GM19372 (cell line): ENCODE results near the gene CD1E.
"Not testable (repeated sequence)": the region's sequence is repeated elsewhere in the genome, so short reads cannot be mapped to it uniquely, and the experiment has no call there.

Source experiments
- ATAC-seq: cut with Tn5 transposase; IDR thresholded peaks from one replicate; pipeline ENCODE4 v1.9.1; 2021; ENCODE audit warnings: mild to moderate bottlenecking, low read depth, moderate library complexity; ENCODE audit not compliant: unreplicated experiment

Gene CD1E

GRCh38 chr1:158357441-158357840, 3.7 kb downstream of the CD1E start:
- no peak for ATAC-seq

GRCh38 chr1:158362482-158362881, 8.8 kb downstream of the CD1E start:
- ATAC-seq: no peak

DNA sequence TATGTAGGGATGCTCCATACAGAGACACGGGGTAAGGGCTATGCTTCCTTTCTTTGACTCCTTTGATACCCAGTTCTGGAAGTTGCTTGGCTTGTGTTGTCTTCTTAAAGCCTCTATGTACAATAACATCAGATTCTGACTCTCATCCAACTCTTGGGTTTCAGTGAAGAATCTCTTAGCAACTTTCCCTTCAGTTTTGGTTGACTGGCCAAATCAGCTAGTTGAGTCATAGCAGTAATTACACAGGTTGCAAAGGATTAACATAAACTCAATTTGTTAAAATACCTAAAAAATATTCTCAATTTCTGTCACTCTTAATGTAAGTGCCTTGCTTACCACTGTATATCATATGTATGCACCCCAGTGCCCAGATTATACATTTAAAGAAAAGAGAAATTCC, 9.2 kb downstream of the CD1E start:
- ATAC-seq: no peak

- ATAC-seq: no peak
Observed at GRCh38 chr1:158366783-158367182, 13.1 kb downstream of the CD1E start.

GRCh38 chr1:158371188-158371953, 17.7 kb downstream of the CD1E start:
- ATAC-seq: peak; percentile 88

DNA sequence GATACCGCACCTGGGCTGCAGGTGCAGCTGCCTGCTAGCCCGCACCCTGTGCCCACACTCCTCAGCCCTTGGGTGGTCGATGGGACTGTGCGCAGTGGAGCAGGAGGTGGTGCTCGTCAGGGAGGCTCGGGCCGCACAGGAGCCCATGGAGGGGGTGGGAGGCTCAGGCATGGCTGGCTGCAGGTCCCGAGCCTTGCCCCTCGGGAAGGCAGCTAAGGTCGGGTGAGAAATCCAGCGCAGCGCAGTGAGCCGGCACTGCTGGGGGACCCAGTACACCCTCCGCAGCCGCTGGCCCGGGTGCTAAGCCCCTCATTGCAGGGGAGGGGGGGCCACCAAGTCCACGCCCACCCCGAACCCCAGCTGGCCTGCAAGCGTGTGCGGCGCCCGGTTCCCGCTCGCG, 20.4 kb downstream of the CD1E start:
- not testable (repeated sequence) for ATAC-seq

GRCh38 chr1:158374860-158375259, 21.2 kb downstream of the CD1E start:
- no peak for ATAC-seq

- no peak for ATAC-seq
Observed at GRCh38 chr1:158390331-158390730, 36.6 kb downstream of the CD1E start.

DNA sequence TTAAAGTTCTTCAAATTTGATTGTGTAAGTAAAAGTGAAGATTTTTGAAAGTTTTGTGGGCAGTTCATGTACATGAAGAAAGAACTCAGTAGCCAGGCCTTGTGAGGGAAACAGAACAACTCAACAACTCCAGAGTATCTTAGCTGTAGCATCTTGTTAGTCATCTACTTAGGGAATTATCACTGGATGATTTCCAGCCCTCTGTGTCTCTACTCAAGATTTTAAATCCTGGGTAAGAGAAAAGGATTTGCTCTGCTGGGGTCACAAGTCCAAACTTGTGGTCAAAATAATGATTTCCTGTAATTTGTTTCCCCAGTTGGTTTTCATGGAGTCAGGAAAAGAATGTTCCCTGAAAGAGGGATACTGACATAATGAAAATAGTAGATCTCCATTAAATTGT, 37.4 kb downstream of the CD1E start:
- ATAC-seq: no peak

- ATAC-seq: no peak
Observed at GRCh38 chr1:158393476-158393875, 39.8 kb downstream of the CD1E start.

GRCh38 chr1:158396646-158397045, 43.0 kb downstream of the CD1E start:
- ATAC-seq: no peak

GRCh38 chr1:158398818-158399514, 45.3 kb downstream of the CD1E start, which contains the start of gene OR10T2:
Gene OR10T2, minus strand, starts transcription at chr1:158399466. Its CDS starts 0 bp downstream, at chr1:158399466.
- ATAC-seq: no peak

GRCh38 chr1:158400871-158401270, 47.2 kb downstream of the CD1E start:
- ATAC-seq: no peak

DNA sequence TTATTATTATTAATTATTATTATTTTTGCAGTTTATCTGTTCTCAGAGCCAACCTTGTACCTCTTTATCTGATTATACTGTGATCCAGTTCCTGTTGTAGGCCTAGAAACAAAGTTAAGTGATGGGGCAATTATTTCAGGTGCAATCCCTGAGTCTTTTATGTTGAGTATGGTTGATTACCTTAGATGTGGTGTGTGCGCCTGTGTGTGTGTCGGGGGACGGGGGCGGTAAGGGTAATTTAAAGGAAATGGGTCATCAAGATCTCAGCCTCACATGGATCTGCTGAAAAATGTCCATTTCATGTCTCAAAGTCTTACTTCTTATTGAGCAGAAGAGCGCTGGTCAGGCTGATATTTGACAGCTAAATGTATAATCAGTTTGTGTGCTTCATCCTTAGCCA, 53.4 kb downstream of the CD1E start:
- no peak for ATAC-seq
